Neural cell (in vitro differentiated cells): ENCODE data around the gene SPINT3. TPM values are rescaled to one million over a fixed set of nuclear protein-coding genes. Genes with fewer than 3 reads are reported as not detected.

ENCODE experiments used
- H2AFZ ChIP-seq: fragments of 200-600, 300-800 bp; sonication (generic), shearing (Covaris generic); 2 replicates; pipeline ENCODE4 v1.6.0; 2014; ENCODE audit warnings: low read depth, mild to moderate bottlenecking, antibody characterized with exemption, low read length, moderate library complexity
- H3F3A ChIP-seq: fragments of 200-600 bp; shearing (Covaris generic); 2 replicates; pipeline ENCODE4 v1.6.1; 2016; ENCODE audit warnings: mild to moderate bottlenecking, moderate library complexity, mixed read lengths, antibody characterized with exemption, low read length; ENCODE audit not compliant: insufficient read depth, poor library complexity, severe bottlenecking
- H3K27ac ChIP-seq: fragments of 200-600, 300-800 bp; sonication (generic), shearing (Covaris generic); 2 replicates; pipeline ENCODE4 v1.5.1; 2014; ENCODE audit warnings: mild to moderate bottlenecking, low read length, moderate library complexity
- H3K27me3 ChIP-seq: fragments of 300-800, 200-600 bp; sonication (generic), shearing (Covaris generic); 2 replicates; pipeline ENCODE4 v1.6.0; 2014; ENCODE audit warnings: mild to moderate bottlenecking, low read depth, low read length, moderate library complexity; ENCODE audit not compliant: insufficient read depth
- H3K36me3 ChIP-seq: fragments of 300-800, 200-600 bp; sonication (generic), shearing (Covaris generic); 2 replicates; pipeline ENCODE4 v1.5.1; 2014; ENCODE audit warnings: mild to moderate bottlenecking, antibody characterized with exemption, low read length, moderate library complexity; ENCODE audit not compliant: insufficient read depth
- H3K4me2 ChIP-seq: fragments of 300-800, 200-600 bp; sonication (generic), shearing (Covaris generic); 2 replicates; pipeline ENCODE4 v1.6.0; 2014; ENCODE audit warnings: mild to moderate bottlenecking, low read length
- H3K4me3 ChIP-seq: fragments of 300-800, 200-600 bp; sonication (generic), shearing (Covaris generic); 2 replicates; pipeline ENCODE4 v1.5.1; 2014; ENCODE audit warnings: mild to moderate bottlenecking, low read length, moderate library complexity
- H3K79me2 ChIP-seq: fragments of 200-600 bp; shearing (Covaris generic); replicated peaks from 2 replicates; pipeline ENCODE4 v1.6.0; 2014; ENCODE audit warnings: mild to moderate bottlenecking, low read length, moderate library complexity; ENCODE audit not compliant: insufficient read depth
- H3K9ac ChIP-seq: fragments of 300-800, 200-600 bp; sonication (generic), shearing (Covaris generic); 2 replicates; pipeline ENCODE4 v1.6.1; 2016; ENCODE audit warnings: mild to moderate bottlenecking, low read length, mixed read lengths
- H3K9me2 ChIP-seq: fragments of 200-600 bp; shearing (Covaris generic); 2 replicates; pipeline ENCODE4 v1.6.1; 2016; ENCODE audit warnings: mild to moderate bottlenecking, low read length, mixed read lengths; ENCODE audit not compliant: insufficient read depth
- H3K9me3 ChIP-seq: fragments of 200-600, 300-800 bp; sonication (generic), shearing (Covaris generic); 2 replicates; pipeline ENCODE4 v1.6.1; 2016; ENCODE audit warnings: mild to moderate bottlenecking, mixed run types, low read length, moderate library complexity, mixed read lengths
- H4K20me1 ChIP-seq: fragments of 200-600 bp; shearing (Covaris generic); 2 replicates; pipeline ENCODE4 v1.6.1; 2016; ENCODE audit warnings: mild to moderate bottlenecking, mixed run types; ENCODE audit not compliant: insufficient read depth
- CTCF ChIP-seq: fragments of 450-650 bp; IDR thresholded peaks from 2 replicates; pipeline ENCODE4 v1.5.1; 2014; ENCODE audit warnings: antibody characterized with exemption, mild to moderate bottlenecking, moderate library complexity; ENCODE audit not compliant: poor library complexity, severe bottlenecking
- EP300 ChIP-seq: fragments of 450-650 bp; conservative IDR thresholded peaks from 2 replicates; pipeline ENCODE4 v1.6.1; 2014; ENCODE audit warnings: antibody characterized with exemption, mild to moderate bottlenecking, moderate library complexity; ENCODE audit not compliant: poor library complexity, severe bottlenecking
- EZH2 ChIP-seq: fragments of 200-600, 300-800 bp; shearing (Covaris generic), sonication (generic); IDR thresholded peaks from 2 replicates; pipeline ENCODE4 v1.6.1; 2014; ENCODE audit warnings: antibody characterized with exemption, low read length, borderline replicate concordance, mild to moderate bottlenecking; ENCODE audit not compliant: insufficient read depth, poor library complexity, severe bottlenecking
- MXI1 ChIP-seq: fragments of 450-650 bp; conservative IDR thresholded peaks from 2 replicates; pipeline ENCODE4 v1.6.1; 2014; ENCODE audit warnings: antibody characterized with exemption, mild to moderate bottlenecking; ENCODE audit not compliant: poor library complexity, severe bottlenecking
- POLR2AphosphoS5 ChIP-seq: IDR thresholded peaks from 2 replicates; pipeline ENCODE4 v1.6.1; 2012
- RAD21 ChIP-seq: fragments of 450-650 bp; conservative IDR thresholded peaks from 2 replicates; pipeline ENCODE4 v1.6.1; 2014; ENCODE audit warnings: antibody characterized with exemption, mild to moderate bottlenecking, moderate library complexity
- REST ChIP-seq: IDR thresholded peaks from 2 replicates; pipeline ENCODE4 v1.6.1; 2012; ENCODE audit warnings: borderline replicate concordance
- SMC3 ChIP-seq: fragments of 450-650 bp; conservative IDR thresholded peaks from 2 replicates; pipeline ENCODE4 v1.6.1; 2014; ENCODE audit warnings: antibody characterized with exemption, mild to moderate bottlenecking, moderate library complexity; ENCODE audit not compliant: poor library complexity
- TAF1 ChIP-seq: IDR thresholded peaks from 2 replicates; pipeline ENCODE4 v1.6.1; 2012; ENCODE audit warnings: low read depth
- polyA plus RNA-seq: library from polyadenylated mRNA; depleted of rRNA; stranded (reverse); fragments of >200 nt; gene quantifications from 2 replicates; pipeline ENCODE4 v1.2.3, GENCODE V29; 2014

SPINT3 gene
- polyA plus RNA-seq, 1 donor from 2014 or later = not detected

GRCh38 chr20:45538209-45538799, 22.9 kb upstream of the SPINT3 start:
- Histone ChIP-seq H3K36me3 (no peaks in the 10 kb centered on the region), H3K9me3 (no peaks in the 10 kb centered on the region), H3K27ac (no peak overlapping the region), H3K4me2 (no peak overlapping the region), H4K20me1 (no peaks in the 10 kb centered on the region), H3F3A (no peaks in the 10 kb centered on the region), H3K79me2 (no peaks in the 10 kb centered on the region), H3K27me3 (no peaks in the 10 kb centered on the region), H3K9me2 (no peaks in the 10 kb centered on the region), H3K9ac (no peak overlapping the region), H3K4me3 (no peak overlapping the region), H2AFZ (no peak overlapping the region)
- TF ChIP-seq SMC3 (no peak), CTCF (no peak)

GRCh38 chr20:45527294-45527693, 11.9 kb upstream of the SPINT3 start:
- H3F3A ChIP-seq = no peaks in the 10 kb centered on the region
- H3K27me3 ChIP-seq = no peaks in the 10 kb centered on the region
- H3K36me3 ChIP-seq = no peaks in the 10 kb centered on the region
- H3K9ac ChIP-seq = no peak overlapping the region
- H3K27ac ChIP-seq = no peak overlapping the region
- no peak overlapping the region for H3K4me3 ChIP-seq
- no peaks in the 10 kb centered on the region for H3K9me2 ChIP-seq
- no peak overlapping the region for H2AFZ ChIP-seq
- no peaks in the 10 kb centered on the region for H3K9me3 ChIP-seq
- no peaks in the 10 kb centered on the region for H4K20me1 ChIP-seq
- no peak overlapping the region for H3K4me2 ChIP-seq
- TF ChIP-seq POLR2AphosphoS5 = no peak
- TF ChIP-seq TAF1 = no peak
- no peak for TF ChIP-seq REST
- TF ChIP-seq EP300 = no peak
- TF ChIP-seq MXI1 = no peak
- no peak for TF ChIP-seq RAD21
- TF ChIP-seq CTCF = no peak
- no peak for TF ChIP-seq EZH2
- TF ChIP-seq SMC3 = no peak
- no peaks in the 10 kb centered on the region for H3K79me2 ChIP-seq
